GM18951 (cell line): ENCODE data around the gene AKR7A3.
A peak's percentile ranks its signal among the peaks of the same experiment; 100 is the strongest.
"Not testable (repeated sequence)": the region's sequence is repeated elsewhere in the genome, so short reads cannot be mapped to it uniquely, and the experiment has no call there.

Source experiments
- POLR2A ChIP-seq: IDR thresholded peaks from 4 replicates; pipeline ENCODE4 v1.6.1; 2011; ENCODE audit warnings: mild to moderate bottlenecking; ENCODE audit not compliant: insufficient read length, insufficient read depth; ENCODE audit errors: extremely low read depth
- in situ Hi-C: fragments of 300-500 bp; cut with MboI; formaldehyde crosslinking; loops from one replicate; pipeline ENCODE4 v1.12.0; 2022; ENCODE audit warnings: low sequenced_read_pairs, mixed read lengths, inconsistent platforms; ENCODE audit not compliant: unreplicated experiment

The AKR7A3 gene

GRCh38 chr1:19312782-19313635, 24.4 kb upstream of the AKR7A3 start:
- TF ChIP-seq POLR2A: no peak
- in situ Hi-C loops: no loop called here

DNA sequence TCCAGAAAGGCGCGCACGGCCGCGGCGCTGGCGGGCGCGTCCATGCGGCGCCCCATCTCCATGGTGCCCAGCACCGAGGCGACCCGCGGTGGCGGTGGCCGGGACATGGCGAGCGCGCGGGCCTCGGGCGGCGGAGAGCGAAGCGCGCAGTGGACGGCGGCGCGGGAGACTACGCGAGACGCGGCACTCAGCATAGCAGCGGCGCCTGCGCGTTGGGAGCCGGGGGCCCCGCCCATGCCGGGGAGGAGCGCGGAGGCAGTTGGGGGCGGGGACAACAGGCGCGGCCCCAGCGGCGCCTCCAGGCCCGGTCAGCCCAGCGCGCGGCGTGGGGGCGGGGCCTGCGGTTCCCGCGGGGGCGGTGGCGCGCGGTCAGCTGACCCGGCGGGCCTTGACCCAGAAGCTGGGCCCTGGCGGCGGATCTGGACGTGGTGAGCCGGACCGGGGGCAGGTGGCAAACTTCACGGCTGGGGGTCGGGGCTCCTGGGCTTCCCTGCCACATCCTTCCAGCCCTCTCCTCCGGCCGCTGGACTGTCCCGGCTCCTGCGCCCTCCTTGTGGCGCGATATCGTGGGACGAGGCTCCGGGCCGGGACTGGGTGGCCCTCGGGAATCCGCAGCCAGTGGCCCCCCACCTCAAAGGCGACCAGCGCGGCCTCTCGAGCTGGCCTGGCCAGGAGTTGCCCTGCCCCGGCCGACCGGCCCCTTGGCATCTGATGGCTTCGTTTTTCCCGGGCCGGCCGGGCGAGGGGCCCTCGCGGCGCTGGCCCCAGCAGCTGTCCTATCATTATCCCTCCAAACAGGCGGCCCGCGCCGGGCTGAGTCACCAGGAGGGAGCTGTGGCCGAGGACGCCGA, 23.6 kb upstream of the AKR7A3 start, which contains the start of the genes AKR7A2 and SLC66A1:
Gene AKR7A2 (minus strand): TSS at position 214 of the 851 bp plus-strand sequence. CDS start 20 bp downstream, at position 194.
Gene SLC66A1 (plus strand): TSS at position 396 of the 851 bp plus-strand sequence. CDS start 5,352 bp downstream, outside the sequence.
- peak; percentile 94 for TF ChIP-seq POLR2A
- in situ Hi-C loops: no loop called here

DNA sequence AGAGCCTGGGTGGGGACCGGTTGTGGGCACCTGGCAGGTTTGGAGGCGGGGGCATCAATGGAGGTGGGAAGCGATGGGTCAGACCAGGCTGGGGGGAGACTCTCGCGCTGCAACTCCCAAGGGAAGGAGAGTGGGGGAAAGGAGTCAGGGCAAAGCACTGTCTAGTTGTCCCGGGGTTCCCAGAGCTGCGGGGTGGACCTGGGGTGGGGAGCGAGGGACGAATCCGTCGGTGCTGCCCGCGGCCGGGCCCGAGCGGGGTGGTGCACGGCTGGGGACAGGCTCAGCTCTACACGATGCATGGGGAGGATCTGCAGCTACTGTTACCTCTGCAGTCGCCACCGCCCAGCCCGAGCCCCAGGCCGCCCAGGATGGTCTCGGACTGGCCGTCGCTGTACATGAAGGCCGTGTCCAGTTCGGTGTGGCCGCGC, 22.9 kb upstream of the AKR7A3 start:
- in situ Hi-C loops: no loop called here

GRCh38 chr1:19310720-19311502, 22.3 kb upstream of the AKR7A3 start:
- in situ Hi-C loops: no loop called here
- no peak for TF ChIP-seq POLR2A

More for the DNA sequence above, 22.9 kb upstream of the AKR7A3 start:
- no peak for TF ChIP-seq POLR2A

DNA sequence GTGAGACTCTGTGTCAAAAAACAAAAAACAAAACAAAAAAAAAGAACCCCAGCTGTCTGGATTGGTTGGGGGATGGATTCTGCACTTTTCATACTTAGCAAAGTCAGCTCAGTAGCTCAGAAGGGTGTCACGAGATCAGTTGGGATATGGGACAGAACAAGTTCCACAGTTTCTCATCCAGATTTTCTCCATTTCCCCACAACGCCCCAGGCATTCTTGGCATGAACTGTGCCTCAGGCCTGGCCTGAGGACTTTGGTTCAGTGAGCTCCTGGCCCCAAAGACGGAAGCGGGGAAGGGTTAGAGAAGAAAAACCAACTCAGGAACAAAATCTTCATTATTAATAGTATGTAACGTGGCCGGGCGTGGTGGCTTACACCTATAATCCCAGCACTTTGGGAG, 21.5 kb upstream of the AKR7A3 start:
- TF ChIP-seq POLR2A: no peak
- in situ Hi-C loops: no loop called here

GRCh38 chr1:19309123-19309813, 20.7 kb upstream of the AKR7A3 start:
- in situ Hi-C loops: no loop called here
- no peak for TF ChIP-seq POLR2A

GRCh38 chr1:19308509-19308907, 19.9 kb upstream of the AKR7A3 start:
- in situ Hi-C loops: no loop called here

DNA sequence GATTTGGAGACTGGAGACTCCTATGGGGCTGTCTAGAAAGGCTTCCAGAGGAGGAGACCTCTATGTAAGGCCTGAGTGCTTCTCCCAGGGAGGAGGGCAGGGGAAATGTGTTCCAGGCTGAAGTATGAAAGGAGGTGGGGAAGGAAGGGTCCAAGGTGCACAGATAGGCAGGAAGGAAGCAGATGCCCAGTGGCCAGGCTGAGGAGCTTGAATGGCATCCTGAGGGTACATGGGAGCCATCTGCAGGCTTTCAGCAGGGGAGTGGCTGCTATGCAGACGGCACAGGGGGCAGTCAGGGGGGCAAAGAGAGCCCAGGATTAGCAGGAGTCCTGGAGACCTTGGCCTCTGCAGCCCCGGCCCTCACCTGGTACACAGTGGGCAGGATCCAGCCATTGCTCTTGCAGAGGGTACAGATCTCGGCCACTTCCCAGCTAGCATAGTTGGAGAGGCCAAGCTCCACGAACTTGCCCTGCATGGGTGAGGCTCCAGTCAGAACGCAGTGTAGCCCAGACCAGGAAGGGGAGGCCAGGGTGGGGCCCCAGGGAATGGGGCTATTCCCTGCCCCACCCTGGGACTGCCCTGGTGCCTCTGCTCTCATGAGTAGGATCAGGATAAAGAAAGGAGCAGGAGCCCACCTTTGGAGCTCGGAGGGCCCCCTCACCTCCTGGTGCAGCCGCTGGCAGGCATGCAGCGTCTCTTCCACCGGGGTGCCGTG, 19.4 kb upstream of the AKR7A3 start:
- in situ Hi-C loops: no loop called here
- TF ChIP-seq POLR2A: no peak

More at GRCh38 chr1:19308509-19308907, 19.9 kb upstream of the AKR7A3 start:
- no peak for TF ChIP-seq POLR2A

GRCh38 chr1:19306941-19307340, 18.4 kb upstream of the AKR7A3 start:
- TF ChIP-seq POLR2A: no peak
- in situ Hi-C loops: no loop called here

GRCh38 chr1:19305880-19306279, 17.3 kb upstream of the AKR7A3 start:
- in situ Hi-C loops: no loop called here
- no peak for TF ChIP-seq POLR2A

DNA sequence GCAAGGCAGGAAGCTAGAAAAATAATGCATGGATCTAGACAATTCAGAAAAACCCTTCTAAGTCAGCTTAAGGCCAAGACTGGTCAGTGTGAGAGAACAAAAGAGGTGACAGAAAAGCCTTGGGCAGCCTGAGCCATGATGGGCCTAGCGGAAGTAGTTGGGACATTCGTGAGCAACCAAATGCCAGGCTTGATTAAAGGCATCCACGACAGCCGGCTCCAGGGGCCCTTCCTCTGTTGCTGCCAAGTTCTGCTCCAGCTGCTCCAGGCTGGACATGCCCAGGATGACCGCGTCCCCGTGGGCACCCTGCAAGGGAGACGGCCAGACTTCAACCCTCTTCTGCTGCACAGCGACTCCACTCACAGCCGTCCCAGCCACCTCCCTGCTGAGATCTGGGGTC, 15.5 kb upstream of the AKR7A3 start:
- in situ Hi-C loops: not testable (repeated sequence)

- in situ Hi-C loops: no loop called here
- no peak for TF ChIP-seq POLR2A
These were observed 11.6 kb upstream of the AKR7A3 start for GRCh38 chr1:19300211-19300610.

DNA sequence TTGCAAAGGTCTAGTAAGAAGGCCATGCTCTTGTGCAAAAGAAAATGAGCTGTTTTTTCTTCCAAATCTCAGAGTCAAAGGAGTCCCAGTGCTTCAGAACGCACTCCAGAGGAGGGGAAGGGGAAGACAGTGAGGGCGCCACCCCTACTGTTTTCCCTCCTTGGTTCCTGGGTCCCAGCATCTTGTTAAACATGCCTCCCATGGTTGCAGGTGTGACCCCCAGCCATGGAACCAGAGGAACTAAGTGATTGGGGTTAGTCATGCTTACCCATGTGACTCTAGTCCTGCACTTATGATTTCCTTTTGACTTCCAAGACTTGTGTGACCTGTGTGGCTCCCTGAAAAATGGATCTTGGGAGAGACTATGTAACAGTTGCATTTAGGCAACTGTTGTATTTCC, 6.1 kb upstream of the AKR7A3 start:
- in situ Hi-C loops: no loop called here
- TF ChIP-seq POLR2A: no peak
